ENCODE results near the gene TRMT1.

DNA sequence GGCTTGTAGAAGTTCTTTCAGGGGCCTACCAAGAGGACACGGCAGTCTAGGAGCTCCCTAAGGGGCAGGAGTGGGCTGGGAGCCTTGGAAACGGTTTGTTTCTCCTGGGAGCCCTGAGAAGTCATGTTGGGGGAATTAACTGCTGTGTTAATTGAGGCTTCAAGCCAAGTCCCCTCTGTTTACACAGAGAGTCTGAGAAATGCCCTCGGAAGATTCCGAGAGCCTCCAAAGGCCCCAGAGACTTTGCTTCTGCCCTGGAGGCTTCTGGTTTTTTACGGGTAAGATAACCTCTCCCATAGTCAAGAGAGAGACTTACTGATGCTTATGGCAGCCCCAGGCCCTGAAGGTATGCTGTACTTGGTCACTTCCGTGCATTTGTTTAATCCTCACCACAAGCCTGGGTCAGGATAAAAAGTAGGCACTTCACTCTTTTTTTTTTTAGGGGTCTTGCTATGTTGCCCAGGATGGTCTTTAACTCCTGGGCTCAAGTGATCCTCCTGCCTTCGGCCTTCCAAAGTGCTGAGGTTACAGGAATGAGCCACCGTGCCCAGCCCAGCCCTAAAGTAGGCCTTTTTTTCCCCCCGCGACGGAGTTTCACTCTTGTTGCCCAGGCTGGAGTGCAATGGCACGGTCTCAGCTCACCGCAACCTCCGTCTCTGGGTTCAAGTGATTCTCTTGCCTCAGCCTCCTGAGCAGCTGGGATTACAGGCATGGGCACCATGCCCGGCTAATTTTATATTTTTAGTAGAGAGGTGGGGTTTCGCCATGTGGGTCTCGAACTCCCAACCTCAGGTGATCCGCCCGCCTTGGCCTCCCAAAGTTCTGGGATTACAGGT is 48.8 kb upstream of the TRMT1 start:
- TF ChIP-seq POLR2A (IDR thresholded peaks at IDR 0.05): no peak
- TF ChIP-seq, protein P1, sequence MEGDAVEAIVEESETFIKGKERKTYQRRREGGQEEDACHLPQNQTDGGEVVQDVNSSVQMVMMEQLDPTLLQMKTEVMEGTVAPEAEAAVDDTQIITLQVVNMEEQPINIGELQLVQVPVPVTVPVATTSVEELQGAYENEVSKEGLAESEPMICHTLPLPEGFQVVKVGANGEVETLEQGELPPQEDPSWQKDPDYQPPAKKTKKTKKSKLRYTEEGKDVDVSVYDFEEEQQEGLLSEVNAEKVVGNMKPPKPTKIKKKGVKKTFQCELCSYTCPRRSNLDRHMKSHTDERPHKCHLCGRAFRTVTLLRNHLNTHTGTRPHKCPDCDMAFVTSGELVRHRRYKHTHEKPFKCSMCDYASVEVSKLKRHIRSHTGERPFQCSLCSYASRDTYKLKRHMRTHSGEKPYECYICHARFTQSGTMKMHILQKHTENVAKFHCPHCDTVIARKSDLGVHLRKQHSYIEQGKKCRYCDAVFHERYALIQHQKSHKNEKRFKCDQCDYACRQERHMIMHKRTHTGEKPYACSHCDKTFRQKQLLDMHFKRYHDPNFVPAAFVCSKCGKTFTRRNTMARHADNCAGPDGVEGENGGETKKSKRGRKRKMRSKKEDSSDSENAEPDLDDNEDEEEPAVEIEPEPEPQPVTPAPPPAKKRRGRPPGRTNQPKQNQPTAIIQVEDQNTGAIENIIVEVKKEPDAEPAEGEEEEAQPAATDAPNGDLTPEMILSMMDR (IDR thresholded peaks at IDR 0.05): no peak
- TF ChIP-seq EP300 (IDR thresholded peaks at IDR 0.05): no peak
- no peak for TF ChIP-seq POLR2AphosphoS5 (IDR thresholded peaks at IDR 0.05)
